Measurements from ENCODE around the gene HSDL2.
"Not testable (repeated sequence)": the region's sequence is repeated elsewhere in the genome, so short reads cannot be mapped to it uniquely, and the experiment has no call there.

The HSDL2 gene

DNA sequence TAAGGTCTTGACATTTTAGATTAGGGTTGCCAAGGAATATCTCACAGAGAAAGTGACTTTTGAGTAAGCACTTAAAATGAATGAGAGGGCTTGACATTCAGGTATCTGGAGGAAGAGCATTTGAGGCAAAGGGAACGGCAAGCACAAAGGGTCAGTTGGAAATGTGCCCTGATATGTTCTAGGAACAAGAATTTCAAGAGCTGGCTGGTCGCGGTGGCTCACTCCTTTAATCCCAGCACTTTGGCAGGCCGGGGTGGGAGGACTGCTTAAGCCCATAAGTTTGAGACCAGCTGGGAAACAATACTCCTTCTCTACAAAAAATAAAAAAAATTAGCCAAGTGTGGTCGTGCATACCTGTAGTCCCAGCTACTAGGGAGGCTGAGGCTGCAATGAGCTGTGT, 123.3 kb downstream of the HSDL2 start:
- H3K9ac ChIP-seq (ENCODE audit: low read depth, low read length): no peak overlapping the region; the same call in 1 of the 2 replicates
- 94% methylated on average over 5 of the region's 5 CpGs for WGBS

DNA sequence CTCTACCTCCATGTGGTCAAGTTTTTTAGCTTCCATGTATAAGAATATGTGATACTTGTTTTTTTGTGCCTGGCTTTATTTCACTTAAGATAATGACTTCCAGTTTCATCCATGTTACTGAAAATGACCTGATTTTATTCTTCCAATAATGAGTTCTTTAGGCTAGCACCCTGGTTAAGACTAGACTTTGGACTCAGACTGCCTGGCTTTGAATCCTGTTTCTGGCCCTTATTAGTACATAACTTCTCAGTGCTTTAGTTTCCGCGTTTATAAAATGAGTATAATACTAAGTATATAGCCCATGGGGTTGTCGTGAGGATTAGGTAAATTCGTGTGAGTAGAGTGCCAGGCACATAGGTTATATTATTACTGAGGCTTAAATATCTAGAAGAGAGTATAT, 125.2 kb downstream of the HSDL2 start:
- Histone ChIP-seq H3K9me3 (ENCODE audit: insufficient read depth, low read depth, low read length) (no peaks in the 10 kb centered on the region), H3K9ac (ENCODE audit: low read depth, low read length) (no peak overlapping the region), H3K27ac (ENCODE audit: low read depth, low read length) (no peak overlapping the region), H3K36me3 (ENCODE audit: insufficient read depth, low read length) (no peaks in the 10 kb centered on the region), H3K27me3 (ENCODE audit: insufficient read depth, low read length) (no peaks in the 10 kb centered on the region), H3K4me3 (ENCODE audit: low read length) (no peak overlapping the region), H3K4me1 (ENCODE audit: insufficient read depth, low read length) (peaks cover 19% of the 10 kb centered on the region)
- 95% methylated on average over 4 of the region's 4 CpGs for WGBS

More for the DNA sequence above, 123.3 kb downstream of the HSDL2 start:
- H3K36me3 ChIP-seq (ENCODE audit: insufficient read depth, low read length): no peaks in the 10 kb centered on the region
- no peak overlapping the region for H3K27ac ChIP-seq (ENCODE audit: low read depth, low read length)
- peaks cover 11% of the 10 kb centered on the region; the same call in 1 of the 2 replicates for H3K4me1 ChIP-seq (ENCODE audit: insufficient read depth, low read length)
- no peaks in the 10 kb centered on the region for H3K9me3 ChIP-seq (ENCODE audit: insufficient read depth, low read depth, low read length)
- no peak overlapping the region for H3K4me3 ChIP-seq (ENCODE audit: low read length)
- no peaks in the 10 kb centered on the region for H3K27me3 ChIP-seq (ENCODE audit: insufficient read depth, low read length)

DNA sequence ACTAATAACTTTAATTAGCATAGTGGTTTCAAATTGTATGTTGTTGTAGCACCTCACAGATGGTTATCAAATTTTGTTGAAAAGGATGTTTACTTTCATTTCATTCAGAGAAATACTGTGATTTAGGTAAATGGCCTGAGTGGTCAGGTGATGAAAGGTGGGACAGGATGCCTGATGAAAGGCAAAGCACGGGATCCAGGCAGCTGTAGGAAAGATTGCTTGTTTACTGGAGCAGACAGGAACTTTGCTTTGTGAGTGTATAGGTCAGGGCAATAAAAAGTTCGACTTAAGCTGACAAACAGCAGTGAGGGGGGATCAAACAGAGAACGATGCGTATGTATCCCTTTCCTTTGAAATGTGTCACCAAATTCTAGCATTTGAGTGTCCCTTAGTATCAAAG, 125.7 kb downstream of the HSDL2 start:
- Histone ChIP-seq H3K27me3 (ENCODE audit: insufficient read depth, low read length) (no peaks in the 10 kb centered on the region), H3K36me3 (ENCODE audit: insufficient read depth, low read length) (no peaks in the 10 kb centered on the region), H3K4me1 (ENCODE audit: insufficient read depth, low read length) (peaks cover 21% of the 10 kb centered on the region), H3K9ac (ENCODE audit: low read depth, low read length) (no peak overlapping the region), H3K27ac (ENCODE audit: low read depth, low read length) (no peak overlapping the region), H3K4me3 (ENCODE audit: low read length) (no peak overlapping the region), H3K9me3 (ENCODE audit: insufficient read depth, low read depth, low read length) (no peaks in the 10 kb centered on the region)
- WGBS: 90% methylated on average over 4 of the region's 4 CpGs

DNA sequence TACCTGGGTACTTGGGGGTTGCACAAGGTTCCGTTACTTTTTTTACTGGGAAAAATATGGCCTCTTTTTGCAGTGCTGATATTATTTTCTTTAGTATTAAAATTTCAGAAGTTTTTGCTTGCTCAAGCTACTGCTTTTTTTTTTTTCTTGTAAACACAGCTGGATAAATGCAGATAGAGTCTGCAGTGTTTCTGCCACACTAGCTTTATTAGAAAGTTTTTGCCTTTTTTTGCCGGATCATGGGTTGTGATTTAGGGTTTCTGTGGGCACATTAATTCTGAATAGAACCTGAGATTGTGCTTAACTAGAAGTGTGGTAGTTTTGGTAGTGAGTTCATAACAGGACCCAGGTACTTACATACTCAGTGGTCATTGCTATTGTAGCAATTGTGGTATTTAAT, 126.7 kb downstream of the HSDL2 start:
- no peak overlapping the region for H3K27ac ChIP-seq (ENCODE audit: low read depth, low read length)
- no peak overlapping the region for H3K4me3 ChIP-seq (ENCODE audit: low read length)
- WGBS: 96% methylated on average over 2 of the region's 2 CpGs
- H3K9ac ChIP-seq (ENCODE audit: low read depth, low read length): no peak overlapping the region
- peaks cover 21% of the 10 kb centered on the region for H3K4me1 ChIP-seq (ENCODE audit: insufficient read depth, low read length)
- no peaks in the 10 kb centered on the region for H3K9me3 ChIP-seq (ENCODE audit: insufficient read depth, low read depth, low read length)
- no peaks in the 10 kb centered on the region for H3K27me3 ChIP-seq (ENCODE audit: insufficient read depth, low read length)
- no peaks in the 10 kb centered on the region for H3K36me3 ChIP-seq (ENCODE audit: insufficient read depth, low read length)

DNA sequence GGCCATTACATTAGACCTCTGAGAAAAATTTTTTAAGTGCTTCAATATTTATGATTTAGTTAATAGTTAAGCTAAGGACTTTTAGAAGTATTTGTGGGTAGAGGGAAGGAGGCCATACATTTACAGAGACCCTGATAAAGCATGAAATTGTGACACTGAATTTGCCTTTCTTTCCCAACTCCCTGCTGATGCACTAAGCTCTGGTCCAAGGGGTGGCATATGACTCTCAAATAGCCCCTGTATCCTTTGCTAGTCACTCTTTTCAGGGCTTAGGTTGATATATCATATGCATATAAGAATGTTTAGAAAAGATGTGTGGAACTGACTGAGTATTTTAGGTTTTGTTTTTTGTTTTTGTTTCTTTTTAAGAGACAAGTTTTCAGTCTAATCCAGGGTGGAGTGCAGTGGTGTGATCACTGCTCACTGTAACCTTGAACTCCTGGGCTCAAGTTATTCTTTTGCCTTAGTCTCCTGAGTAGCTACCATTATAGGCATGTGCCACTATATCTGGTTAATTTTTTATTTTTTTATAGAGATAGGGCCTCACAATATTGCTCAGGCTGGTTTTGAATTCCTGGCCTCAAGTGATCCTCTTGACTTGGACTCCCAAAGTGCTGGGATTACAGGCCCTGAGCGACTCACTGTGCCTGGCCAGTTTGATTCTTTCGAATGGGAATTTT, 127.2 kb downstream of the HSDL2 start:
- Histone ChIP-seq H3K27ac (ENCODE audit: low read depth, low read length) (no peak overlapping the region), H3K36me3 (ENCODE audit: insufficient read depth, low read length) (no peaks in the 10 kb centered on the region), H3K27me3 (ENCODE audit: insufficient read depth, low read length) (no peaks in the 10 kb centered on the region), H3K9ac (ENCODE audit: low read depth, low read length) (no peak overlapping the region), H3K4me1 (ENCODE audit: insufficient read depth, low read length) (peaks cover 21% of the 10 kb centered on the region), H3K4me3 (ENCODE audit: low read length) (no peak overlapping the region), H3K9me3 (ENCODE audit: insufficient read depth, low read depth, low read length) (no peaks in the 10 kb centered on the region)
- WGBS: 83% methylated on average over 1 of the region's 2 CpGs

DNA sequence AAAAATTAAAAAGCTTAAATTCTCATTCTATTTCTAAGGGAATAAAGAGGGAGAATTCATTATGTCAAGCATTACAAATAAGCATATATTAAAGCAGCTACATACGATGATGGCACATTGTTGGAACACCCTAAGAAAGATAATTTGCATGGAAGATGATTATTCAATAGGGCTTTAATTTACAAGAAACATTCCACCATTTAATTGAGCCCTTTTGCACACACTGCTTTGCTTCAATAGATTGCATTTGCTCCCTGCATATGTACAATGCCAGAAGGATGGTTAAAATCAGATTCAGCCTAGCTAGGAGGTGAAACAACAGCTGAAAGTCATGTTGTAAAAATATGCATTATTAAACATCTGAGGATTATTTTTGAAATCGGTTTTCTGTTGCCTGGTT, 128.5 kb downstream of the HSDL2 start:
- Histone ChIP-seq H3K9me3 (ENCODE audit: insufficient read depth, low read depth, low read length) (no peaks in the 10 kb centered on the region), H3K4me1 (ENCODE audit: insufficient read depth, low read length) (peaks cover 21% of the 10 kb centered on the region), H3K27ac (ENCODE audit: low read depth, low read length) (no peak overlapping the region), H3K4me3 (ENCODE audit: low read length) (no peak overlapping the region), H3K36me3 (ENCODE audit: insufficient read depth, low read length) (no peaks in the 10 kb centered on the region), H3K27me3 (ENCODE audit: insufficient read depth, low read length) (no peaks in the 10 kb centered on the region), H3K9ac (ENCODE audit: low read depth, low read length) (no peak overlapping the region)
- WGBS: 100% methylated on average over 1 of the region's 2 CpGs

DNA sequence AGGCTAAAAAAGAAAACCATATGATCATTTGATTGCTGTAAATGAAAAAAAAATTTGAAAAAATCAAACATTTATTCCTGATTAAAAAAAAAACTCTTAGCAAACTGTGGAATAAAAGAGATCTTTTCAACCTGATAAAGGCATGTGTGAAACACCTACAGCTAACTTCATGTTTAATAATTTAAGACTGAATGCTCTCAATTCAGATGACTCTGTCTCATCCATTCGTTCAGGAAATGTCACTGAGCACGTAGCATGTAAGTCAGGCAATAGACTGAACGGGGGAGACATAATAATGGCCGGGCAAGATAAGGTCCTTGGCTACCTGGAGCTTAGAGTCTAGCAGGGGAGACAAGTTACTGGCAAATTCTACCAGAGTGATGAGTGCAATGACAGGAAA, 132.5 kb downstream of the HSDL2 start:
- H3K27ac ChIP-seq (ENCODE audit: low read depth, low read length); H3K9me3 ChIP-seq (ENCODE audit: insufficient read depth, low read depth, low read length); H3K4me1 ChIP-seq (ENCODE audit: insufficient read depth, low read length); H3K36me3 ChIP-seq (ENCODE audit: insufficient read depth, low read length); H3K4me3 ChIP-seq (ENCODE audit: low read length); H3K9ac ChIP-seq (ENCODE audit: low read depth, low read length); H3K27me3 ChIP-seq (ENCODE audit: insufficient read depth, low read length): not testable (repeated sequence)
- 100% methylated on average over 2 of the region's 4 CpGs for WGBS

DNA sequence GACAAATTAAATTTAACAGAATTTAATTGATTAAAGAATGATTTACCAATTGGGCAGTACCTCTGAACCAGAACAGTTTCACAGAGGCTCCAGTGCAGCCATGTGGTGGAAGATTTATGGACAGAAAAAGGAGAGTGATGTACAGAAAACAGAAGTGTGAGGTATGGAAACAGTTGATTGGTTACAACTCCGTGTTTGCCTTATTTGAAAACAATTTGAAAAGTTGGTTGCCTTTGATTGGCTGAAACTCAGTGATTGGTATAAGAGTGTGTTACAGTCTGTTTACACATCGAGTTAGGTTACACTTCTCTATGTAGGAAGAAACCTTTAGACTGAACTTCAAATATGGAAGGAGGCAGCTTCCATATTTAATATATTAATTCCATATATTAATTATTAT, 136.9 kb downstream of the HSDL2 start:
- Histone ChIP-seq H3K36me3 (ENCODE audit: insufficient read depth, low read length) (no peaks in the 10 kb centered on the region), H3K4me3 (ENCODE audit: low read length) (no peak overlapping the region), H3K9me3 (ENCODE audit: insufficient read depth, low read depth, low read length) (no peaks in the 10 kb centered on the region), H3K4me1 (ENCODE audit: insufficient read depth, low read length) (peaks cover 3% of the 10 kb centered on the region), H3K27me3 (ENCODE audit: insufficient read depth, low read length) (no peaks in the 10 kb centered on the region), H3K27ac (ENCODE audit: low read depth, low read length) (no peak overlapping the region), H3K9ac (ENCODE audit: low read depth, low read length) (no peak overlapping the region)
- WGBS: 95% methylated on average over 2 of the region's 2 CpGs

DNA sequence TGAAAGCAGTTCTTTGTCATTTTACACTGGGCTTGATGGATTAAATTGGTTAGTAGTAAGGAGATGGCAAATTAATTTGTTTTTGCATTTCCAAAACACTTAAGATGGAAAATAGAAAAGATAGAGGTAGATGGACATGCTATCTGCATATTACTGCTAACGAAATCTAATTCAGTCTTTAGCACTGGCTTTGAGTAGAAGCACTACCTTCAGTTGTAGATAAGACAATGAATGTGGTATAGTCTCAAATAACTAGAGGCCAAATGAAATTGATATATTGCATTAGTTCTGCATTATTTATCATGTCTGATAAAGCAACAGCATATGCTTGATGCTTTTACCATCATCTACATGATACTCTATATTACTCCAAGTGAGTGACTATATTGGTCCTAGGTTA, 140.2 kb downstream of the HSDL2 start:
- WGBS: 97% methylated on average over 1 of the region's 1 CpG
- Histone ChIP-seq H3K27me3 (ENCODE audit: insufficient read depth, low read length) (no peaks in the 10 kb centered on the region), H3K9me3 (ENCODE audit: insufficient read depth, low read depth, low read length) (no peaks in the 10 kb centered on the region), H3K9ac (ENCODE audit: low read depth, low read length) (no peak overlapping the region), H3K4me1 (ENCODE audit: insufficient read depth, low read length) (peaks cover 3% of the 10 kb centered on the region), H3K36me3 (ENCODE audit: insufficient read depth, low read length) (no peaks in the 10 kb centered on the region), H3K27ac (ENCODE audit: low read depth, low read length) (no peak overlapping the region), H3K4me3 (ENCODE audit: low read length) (no peak overlapping the region)

DNA sequence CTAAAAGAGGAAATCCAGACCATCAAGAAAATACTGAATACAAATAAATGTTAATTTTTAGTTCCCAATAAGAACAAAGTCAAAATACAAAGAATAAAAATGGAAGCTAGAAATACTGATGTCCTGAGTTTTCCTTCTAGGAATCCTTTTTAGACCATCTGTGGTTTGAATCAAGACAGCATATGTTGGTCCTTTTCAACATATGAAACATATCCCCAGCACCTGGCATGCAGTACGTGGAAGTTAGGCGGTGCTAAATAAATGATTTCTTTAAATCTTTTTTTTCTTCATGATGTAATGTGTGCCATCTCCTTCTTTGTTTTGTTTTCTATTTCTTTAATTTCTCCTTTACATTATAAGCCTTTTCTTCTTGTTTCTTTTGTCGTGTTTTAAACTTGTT, 140.7 kb downstream of the HSDL2 start:
- WGBS: no CpG with 5 or more reads among the region's 3 CpGs

More for the DNA sequence above, 140.7 kb downstream of the HSDL2 start:
- no peak overlapping the region for H3K9ac ChIP-seq (ENCODE audit: low read depth, low read length)
- no peaks in the 10 kb centered on the region for H3K27me3 ChIP-seq (ENCODE audit: insufficient read depth, low read length)
- H3K36me3 ChIP-seq (ENCODE audit: insufficient read depth, low read length): no peaks in the 10 kb centered on the region
- no peak overlapping the region for H3K27ac ChIP-seq (ENCODE audit: low read depth, low read length)
- H3K9me3 ChIP-seq (ENCODE audit: insufficient read depth, low read depth, low read length): no peaks in the 10 kb centered on the region
- H3K4me1 ChIP-seq (ENCODE audit: insufficient read depth, low read length): peaks cover 3% of the 10 kb centered on the region
- H3K4me3 ChIP-seq (ENCODE audit: low read length): no peak overlapping the region
